NCI-H748 (cell line): ENCODE results near the gene TM2D3.
A peak's percentile ranks its signal among the peaks of the same experiment; 100 is the strongest.

Source experiments
- DNase-seq: peaks from one replicate; lab custom pipeline; 2025; ENCODE audit not compliant: unreplicated experiment; lab: John Stamatoyannopoulos, UW

The TM2D3 gene

DNA sequence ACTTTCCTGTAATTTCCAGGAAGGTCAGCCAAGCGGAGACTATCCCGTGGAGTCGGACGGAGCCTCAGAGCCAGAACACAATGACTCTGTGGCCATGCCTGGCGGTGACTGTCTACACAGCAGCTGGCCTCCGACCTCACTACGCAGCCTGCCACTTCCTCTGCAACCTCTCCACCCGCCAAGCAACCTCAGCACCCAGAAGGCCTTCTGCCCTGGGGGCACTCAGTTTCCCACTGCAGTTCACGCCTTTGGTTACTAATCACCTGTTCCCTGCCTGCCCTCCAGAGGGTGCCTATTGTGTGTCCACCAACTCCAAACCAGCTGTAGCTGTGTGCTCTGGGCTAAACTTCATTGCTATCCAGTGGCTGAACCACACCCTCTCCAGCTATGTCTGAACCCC lies 44.0 kb downstream of the TM2D3 start:
- DNase-seq, result no peak

DNA sequence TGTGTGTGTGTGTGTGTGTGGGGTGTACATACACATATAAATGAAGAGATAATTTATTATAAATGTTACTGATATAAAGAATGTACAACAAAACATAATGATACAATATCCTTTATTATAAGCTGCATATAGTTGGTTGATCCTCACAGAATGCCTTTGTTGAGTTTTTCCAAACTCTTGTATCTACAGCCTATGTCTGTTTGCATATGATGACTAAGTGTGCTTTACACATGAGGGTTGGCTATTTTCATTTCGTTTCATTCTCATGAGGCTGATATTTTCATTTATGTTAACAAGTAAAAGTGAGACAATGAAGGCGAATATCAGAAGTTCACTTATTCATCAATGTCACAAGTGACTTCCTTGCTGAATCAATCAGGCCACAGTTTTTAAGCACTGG lies 45.1 kb downstream of the TM2D3 start:
- DNase-seq, result no peak

GRCh38 chr15:101604124-101604874 lies 47.9 kb downstream of the TM2D3 start:
- no peak for DNase-seq

DNA sequence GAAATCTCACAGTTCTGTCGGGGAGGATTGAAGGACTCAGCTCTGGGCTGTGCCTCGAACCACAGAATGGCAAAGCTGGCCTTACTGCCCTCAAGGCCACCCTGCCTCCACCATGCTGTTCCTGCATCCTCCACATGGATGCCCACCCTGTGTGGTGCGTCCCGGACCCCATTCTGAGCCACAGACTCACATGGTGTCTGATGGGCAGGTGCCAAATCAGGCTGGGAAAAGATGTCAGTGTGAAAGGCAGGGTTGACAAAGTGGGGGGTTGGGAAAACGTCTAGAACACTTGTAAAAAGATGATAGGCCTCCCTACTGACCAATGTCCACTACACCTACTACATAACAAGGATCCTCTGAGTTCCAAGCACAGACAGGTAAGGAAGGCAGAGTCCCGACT lies 49.4 kb downstream of the TM2D3 start:
- DNase-seq, result no peak

GRCh38 chr15:101600035-101600434 lies 52.1 kb downstream of the TM2D3 start:
- DNase-seq, result no peak

- DNase-seq, result no peak
These were observed 53.1 kb downstream of the TM2D3 start for GRCh38 chr15:101599091-101599490.

DNA sequence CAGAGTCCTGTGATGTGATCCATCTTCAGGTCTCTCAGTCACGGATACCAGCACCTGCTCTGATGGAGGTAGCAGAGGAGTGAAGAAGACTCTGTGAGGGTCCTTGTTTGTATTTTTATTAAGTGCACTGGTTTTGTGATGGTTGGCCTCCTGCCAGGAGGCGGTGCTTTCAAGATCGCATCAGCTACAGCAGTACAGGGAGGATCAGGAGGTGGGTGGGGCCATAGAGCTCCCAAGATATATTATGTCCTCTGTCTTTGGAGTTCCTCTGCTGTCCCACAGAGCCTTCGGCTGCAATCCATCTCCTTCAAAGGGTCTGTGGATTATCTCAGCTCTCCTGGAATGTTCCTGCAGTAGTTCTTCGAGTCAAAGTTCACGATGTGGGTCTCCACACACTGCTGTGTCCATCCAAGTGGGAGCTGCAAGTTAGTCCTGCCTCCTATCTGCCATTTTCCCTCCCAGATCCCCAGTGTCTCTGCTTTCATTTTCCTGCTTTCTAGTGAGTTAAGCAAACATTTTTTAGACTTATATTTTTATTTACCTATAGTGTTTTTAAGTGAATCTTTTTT lies 54.7 kb downstream of the TM2D3 start:
- peak; percentile 19 for DNase-seq

DNA sequence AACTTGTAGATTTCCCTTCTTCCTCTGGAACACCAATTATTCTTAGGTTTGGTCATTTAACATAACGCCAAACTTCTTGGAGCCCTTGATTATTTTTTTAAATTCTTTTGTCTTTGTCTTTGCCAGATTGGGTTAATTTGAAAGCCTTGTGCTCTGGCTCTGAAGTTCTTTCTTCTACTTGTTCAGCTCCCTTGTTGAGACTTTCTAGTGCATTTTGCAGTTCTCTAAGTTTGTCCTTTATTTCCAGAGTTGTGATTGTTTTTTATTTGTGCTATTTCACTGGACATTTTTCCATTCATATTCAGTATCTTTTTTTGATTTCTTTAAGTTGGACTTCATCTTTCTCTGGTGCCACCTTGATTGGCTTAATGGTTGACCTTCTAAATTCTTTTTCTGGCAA lies 55.5 kb downstream of the TM2D3 start:
- no peak for DNase-seq
